Mucosa of stomach (tissue), 1 donor: ENCODE measurements around the gene KISS1.

Source experiments
- H3K27me3 ChIP-seq: one replicate; pipeline ENCODE4 v1.7.0; 2013; ENCODE audit warnings: mild to moderate bottlenecking, low read length; ENCODE audit not compliant: control insufficient read depth, insufficient read depth
- H3K36me3 ChIP-seq: one replicate; pipeline ENCODE4 v1.7.0; 2013; ENCODE audit warnings: low read length; ENCODE audit not compliant: control insufficient read depth, insufficient read depth
- H3K4me1 ChIP-seq: one replicate; pipeline ENCODE4 v1.7.0; 2013; ENCODE audit warnings: mild to moderate bottlenecking, low read length; ENCODE audit not compliant: control insufficient read depth, insufficient read depth
- H3K4me3 ChIP-seq: one replicate; pipeline ENCODE4 v1.7.0; 2013; ENCODE audit warnings: low read length
- H3K9ac ChIP-seq: one replicate; pipeline ENCODE4 v1.7.0; 2013; ENCODE audit warnings: mild to moderate bottlenecking, low read length, moderate library complexity
- H3K9me3 ChIP-seq: one replicate; pipeline ENCODE4 v1.7.0; 2013; ENCODE audit warnings: mild to moderate bottlenecking, low read length, moderate library complexity; ENCODE audit not compliant: control insufficient read depth
- donor health status: Pancreatic carcinoma.

KISS1 gene

DNA sequence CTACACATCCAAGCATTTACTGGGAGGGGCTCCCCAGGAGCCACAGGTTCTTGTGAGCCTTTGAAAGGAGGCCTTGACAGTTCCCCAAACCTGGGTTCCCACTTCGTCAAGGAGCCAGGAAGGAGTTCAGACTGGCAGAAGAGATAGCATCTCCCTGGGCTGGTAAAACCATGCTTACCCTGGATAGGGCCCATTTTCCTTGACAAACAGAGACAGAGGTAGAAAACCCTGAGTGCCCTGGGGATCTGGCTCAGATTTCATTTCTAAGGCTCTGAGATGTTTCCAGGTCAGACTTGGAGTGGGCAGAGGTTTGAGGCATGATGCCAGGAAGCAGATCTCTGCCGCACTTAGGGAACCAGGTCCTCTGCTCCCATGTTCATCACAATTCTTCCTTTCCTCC, 47.2 kb downstream of the KISS1 start:
- H3K4me3 ChIP-seq: no peak overlapping the region
- peaks cover 15% of the 10 kb centered on the region for H3K27me3 ChIP-seq
- no peaks in the 10 kb centered on the region for H3K4me1 ChIP-seq
- no peak overlapping the region for H3K9ac ChIP-seq
- no peaks in the 10 kb centered on the region for H3K9me3 ChIP-seq
- no peaks in the 10 kb centered on the region for H3K36me3 ChIP-seq

GRCh38 chr1:204147406-204148383, 48.6 kb downstream of the KISS1 start:
- H3K4me3 ChIP-seq: no peak overlapping the region
- no peaks in the 10 kb centered on the region for H3K9me3 ChIP-seq
- no peak overlapping the region for H3K9ac ChIP-seq
- no peaks in the 10 kb centered on the region for H3K36me3 ChIP-seq
- H3K4me1 ChIP-seq: no peaks in the 10 kb centered on the region
- peaks cover 12% of the 10 kb centered on the region for H3K27me3 ChIP-seq

- H3K27me3 ChIP-seq: peaks cover 6% of the 10 kb centered on the region
- no peaks in the 10 kb centered on the region for H3K36me3 ChIP-seq
- no peaks in the 10 kb centered on the region for H3K4me1 ChIP-seq
- no peak overlapping the region for H3K9ac ChIP-seq
- H3K4me3 ChIP-seq: no peak overlapping the region
- H3K9me3 ChIP-seq: no peaks in the 10 kb centered on the region
Observed at GRCh38 chr1:204146965-204147364, 49.3 kb downstream of the KISS1 start.

DNA sequence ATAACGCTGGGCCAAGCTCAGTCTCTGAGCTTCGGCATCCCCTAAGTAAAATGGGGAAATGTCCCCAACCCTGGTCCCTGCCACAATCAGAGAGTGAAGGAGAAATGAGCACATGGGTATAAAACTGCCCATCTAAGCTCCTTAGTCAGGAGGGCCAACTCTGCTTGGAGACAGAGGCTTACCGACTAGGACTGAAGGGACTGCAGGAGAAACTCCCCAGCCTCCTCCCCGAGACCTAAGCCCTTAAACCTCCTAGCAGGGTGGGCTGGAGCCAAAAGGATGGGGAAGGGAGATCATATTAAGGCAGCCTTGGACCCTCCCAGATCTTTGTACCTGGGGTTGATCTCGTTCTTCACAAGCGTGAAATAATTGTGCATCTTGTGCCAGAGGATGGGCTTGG, 50.0 kb downstream of the KISS1 start:
- Histone ChIP-seq H3K9ac (no peak overlapping the region), H3K4me3 (no peak overlapping the region), H3K9me3 (no peaks in the 10 kb centered on the region), H3K36me3 (no peaks in the 10 kb centered on the region), H3K27me3 (peaks cover 1% of the 10 kb centered on the region), H3K4me1 (no peaks in the 10 kb centered on the region)

DNA sequence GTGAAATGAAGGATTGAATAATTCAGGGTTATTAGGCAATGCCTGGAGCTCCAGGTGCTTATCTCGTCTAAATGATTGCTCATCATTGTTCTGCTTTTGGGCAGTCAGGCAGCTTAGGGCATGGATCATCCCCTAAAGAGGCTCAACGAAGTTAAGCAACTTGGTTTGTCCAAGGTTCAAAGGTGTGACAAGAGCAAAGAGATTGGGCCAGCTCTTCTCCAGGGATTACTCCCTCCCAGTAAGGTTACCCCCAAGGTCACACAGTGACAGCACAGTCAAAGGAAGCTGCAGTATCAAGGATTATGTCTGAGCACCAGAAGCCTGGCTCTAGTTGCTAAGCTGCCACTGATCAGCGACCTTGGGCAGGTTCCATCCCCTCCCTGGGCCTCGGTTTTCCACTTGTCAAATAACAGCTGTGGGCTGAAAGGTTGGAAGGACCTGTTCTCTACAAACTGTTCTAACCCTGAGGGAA, 51.2 kb downstream of the KISS1 start:
- no peaks in the 10 kb centered on the region for H3K4me1 ChIP-seq
- H3K4me3 ChIP-seq: no peak overlapping the region
- H3K36me3 ChIP-seq: no peaks in the 10 kb centered on the region
- H3K9me3 ChIP-seq: no peaks in the 10 kb centered on the region
- no peaks in the 10 kb centered on the region for H3K27me3 ChIP-seq
- H3K9ac ChIP-seq: no peak overlapping the region

DNA sequence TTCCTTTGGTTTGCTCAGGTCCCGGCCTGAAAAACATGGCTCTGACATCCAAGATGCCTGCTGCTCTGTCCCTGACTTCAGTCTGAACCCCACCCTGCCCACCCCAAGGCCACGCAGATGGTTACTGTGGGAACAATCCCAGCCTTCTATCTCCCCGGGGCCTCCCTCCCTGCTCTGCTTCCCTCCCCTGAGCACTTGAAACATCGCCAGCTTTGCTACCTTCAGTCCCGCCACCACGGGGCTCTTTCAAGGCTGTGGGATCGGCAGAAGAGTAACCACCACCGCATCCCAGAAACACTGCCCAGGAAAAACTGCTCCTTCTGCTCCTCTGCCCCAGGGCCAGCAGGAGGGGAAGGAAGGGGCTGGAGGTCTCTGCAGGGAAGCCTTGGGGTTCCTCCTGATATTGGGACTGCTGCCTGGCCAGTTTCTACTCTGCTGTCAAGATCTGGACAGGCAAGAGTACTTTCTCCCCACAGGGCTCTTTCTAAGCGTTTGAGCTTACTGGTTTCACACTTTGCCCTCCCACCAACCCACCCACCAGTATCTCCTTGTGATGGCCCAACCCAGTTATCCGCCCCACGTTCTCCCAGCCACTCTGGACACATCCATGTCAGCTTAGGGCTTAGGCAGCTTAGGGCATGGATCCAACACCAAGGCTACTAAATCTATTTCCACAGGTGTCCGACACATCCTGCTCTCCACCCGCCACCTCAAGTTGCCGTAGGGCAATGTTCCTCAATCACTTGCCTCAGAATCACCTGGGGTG, 52.8 kb downstream of the KISS1 start:
- Histone ChIP-seq H3K4me3 (no peak overlapping the region), H3K36me3 (no peaks in the 10 kb centered on the region), H3K4me1 (no peaks in the 10 kb centered on the region), H3K27me3 (no peaks in the 10 kb centered on the region), H3K9ac (no peak overlapping the region), H3K9me3 (no peaks in the 10 kb centered on the region)

- H3K4me1 ChIP-seq: no peaks in the 10 kb centered on the region
- no peak overlapping the region for H3K4me3 ChIP-seq
- H3K36me3 ChIP-seq: no peaks in the 10 kb centered on the region
- H3K9ac ChIP-seq: no peak overlapping the region
- H3K9me3 ChIP-seq: no peaks in the 10 kb centered on the region
- H3K27me3 ChIP-seq: no peaks in the 10 kb centered on the region
Observed at GRCh38 chr1:204142032-204142974, 54.0 kb downstream of the KISS1 start.

- H3K4me1 ChIP-seq: no peaks in the 10 kb centered on the region
- no peaks in the 10 kb centered on the region for H3K36me3 ChIP-seq
Observed at GRCh38 chr1:204141131-204141530, 55.2 kb downstream of the KISS1 start.

More at GRCh38 chr1:204141131-204141530, 55.2 kb downstream of the KISS1 start:
- Histone ChIP-seq H3K4me3 (no peak overlapping the region), H3K9me3 (no peaks in the 10 kb centered on the region), H3K27me3 (no peaks in the 10 kb centered on the region), H3K9ac (no peak overlapping the region)
